SH-SY5Y (cell line): ENCODE results near the gene RAD51B.
A peak's percentile ranks its signal among the peaks of the same experiment; 100 is the strongest.

Source experiments
- GATA2 ChIP-seq: IDR thresholded peaks from 2 replicates; pipeline ENCODE4 v1.6.1; 2011; ENCODE audit warnings: mild to moderate bottlenecking, low read depth, low read length
- GATA3 ChIP-seq: IDR thresholded peaks from 2 replicates; pipeline ENCODE4 v1.6.1; 2011; ENCODE audit warnings: low read depth, mild to moderate bottlenecking, low read length, moderate library complexity

RAD51B gene

GRCh38 chr14:68511129-68512047, 691.8 kb downstream of the RAD51B start:
- TF ChIP-seq GATA2, result no peak
- TF ChIP-seq GATA3, result no peak

- TF ChIP-seq GATA3, result 0 out of 2 replicates have a peak, but pooled peaks have one; percentile 23
- peak; percentile 86 for TF ChIP-seq GATA2
Measured at GRCh38 chr14:68512088-68512487, 692.5 kb downstream of the RAD51B start.

- no peak for TF ChIP-seq GATA3
- TF ChIP-seq GATA2, result no peak
Measured at GRCh38 chr14:68513137-68513536, 693.6 kb downstream of the RAD51B start.

GRCh38 chr14:68513838-68514607, 694.4 kb downstream of the RAD51B start:
- TF ChIP-seq GATA3 (no peak), GATA2 (no peak)

- TF ChIP-seq GATA2 (no peak), GATA3 (no peak)
Measured at GRCh38 chr14:68514608-68515194, 695.1 kb downstream of the RAD51B start.

GRCh38 chr14:68516342-68516741, 696.8 kb downstream of the RAD51B start:
- TF ChIP-seq GATA2 (no peak), GATA3 (no peak; the same call in 1 of the 2 replicates)

GRCh38 chr14:68518166-68518565, 698.6 kb downstream of the RAD51B start:
- TF ChIP-seq GATA3 (no peak), GATA2 (no peak)

- TF ChIP-seq GATA3 (no peak), GATA2 (no peak)
Measured at GRCh38 chr14:68518761-68519670, 699.4 kb downstream of the RAD51B start.

GRCh38 chr14:68519671-68520187, 700.1 kb downstream of the RAD51B start:
- TF ChIP-seq GATA2 (no peak), GATA3 (no peak)

- TF ChIP-seq GATA2, result no peak
- no peak for TF ChIP-seq GATA3
Measured at GRCh38 chr14:68520637-68521556, 701.3 kb downstream of the RAD51B start.

GRCh38 chr14:68521557-68521901, 702.0 kb downstream of the RAD51B start:
- TF ChIP-seq GATA3 (no peak), GATA2 (no peak)

GRCh38 chr14:68521961-68522509, 702.5 kb downstream of the RAD51B start:
- no peak for TF ChIP-seq GATA2
- TF ChIP-seq GATA3, result no peak
